ENCODE results near the gene MCTP1. TPM values are rescaled to one million over a fixed set of nuclear protein-coding genes. Genes with fewer than 3 reads are reported as not detected.

MCTP1 gene
- polyA plus RNA-seq, 1 donor from 2014 or later: 1.9 TPM

- no peak overlapping the region for H3K4me2 ChIP-seq (ENCODE audit: low read length)
- H3K4me3 ChIP-seq (ENCODE audit: low read length): no peak overlapping the region
- H3K9me2 ChIP-seq (ENCODE audit: insufficient read depth, low read length): no peaks in the 10 kb centered on the region
- no peaks in the 10 kb centered on the region for H3F3A ChIP-seq (ENCODE audit: insufficient read depth, low read length, poor library complexity, severe bottlenecking)
- TF ChIP-seq RAD21 (conservative IDR thresholded peaks at IDR 0.05): no peak
- TF ChIP-seq, protein P1, sequence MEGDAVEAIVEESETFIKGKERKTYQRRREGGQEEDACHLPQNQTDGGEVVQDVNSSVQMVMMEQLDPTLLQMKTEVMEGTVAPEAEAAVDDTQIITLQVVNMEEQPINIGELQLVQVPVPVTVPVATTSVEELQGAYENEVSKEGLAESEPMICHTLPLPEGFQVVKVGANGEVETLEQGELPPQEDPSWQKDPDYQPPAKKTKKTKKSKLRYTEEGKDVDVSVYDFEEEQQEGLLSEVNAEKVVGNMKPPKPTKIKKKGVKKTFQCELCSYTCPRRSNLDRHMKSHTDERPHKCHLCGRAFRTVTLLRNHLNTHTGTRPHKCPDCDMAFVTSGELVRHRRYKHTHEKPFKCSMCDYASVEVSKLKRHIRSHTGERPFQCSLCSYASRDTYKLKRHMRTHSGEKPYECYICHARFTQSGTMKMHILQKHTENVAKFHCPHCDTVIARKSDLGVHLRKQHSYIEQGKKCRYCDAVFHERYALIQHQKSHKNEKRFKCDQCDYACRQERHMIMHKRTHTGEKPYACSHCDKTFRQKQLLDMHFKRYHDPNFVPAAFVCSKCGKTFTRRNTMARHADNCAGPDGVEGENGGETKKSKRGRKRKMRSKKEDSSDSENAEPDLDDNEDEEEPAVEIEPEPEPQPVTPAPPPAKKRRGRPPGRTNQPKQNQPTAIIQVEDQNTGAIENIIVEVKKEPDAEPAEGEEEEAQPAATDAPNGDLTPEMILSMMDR (IDR thresholded peaks at IDR 0.05; ENCODE audit: poor library complexity, severe bottlenecking): no peak
- TF ChIP-seq MXI1 (conservative IDR thresholded peaks at IDR 0.05; ENCODE audit: poor library complexity, severe bottlenecking): no peak
- TF ChIP-seq SMC3 (conservative IDR thresholded peaks at IDR 0.05; ENCODE audit: poor library complexity): no peak
- TF ChIP-seq, protein P2, sequence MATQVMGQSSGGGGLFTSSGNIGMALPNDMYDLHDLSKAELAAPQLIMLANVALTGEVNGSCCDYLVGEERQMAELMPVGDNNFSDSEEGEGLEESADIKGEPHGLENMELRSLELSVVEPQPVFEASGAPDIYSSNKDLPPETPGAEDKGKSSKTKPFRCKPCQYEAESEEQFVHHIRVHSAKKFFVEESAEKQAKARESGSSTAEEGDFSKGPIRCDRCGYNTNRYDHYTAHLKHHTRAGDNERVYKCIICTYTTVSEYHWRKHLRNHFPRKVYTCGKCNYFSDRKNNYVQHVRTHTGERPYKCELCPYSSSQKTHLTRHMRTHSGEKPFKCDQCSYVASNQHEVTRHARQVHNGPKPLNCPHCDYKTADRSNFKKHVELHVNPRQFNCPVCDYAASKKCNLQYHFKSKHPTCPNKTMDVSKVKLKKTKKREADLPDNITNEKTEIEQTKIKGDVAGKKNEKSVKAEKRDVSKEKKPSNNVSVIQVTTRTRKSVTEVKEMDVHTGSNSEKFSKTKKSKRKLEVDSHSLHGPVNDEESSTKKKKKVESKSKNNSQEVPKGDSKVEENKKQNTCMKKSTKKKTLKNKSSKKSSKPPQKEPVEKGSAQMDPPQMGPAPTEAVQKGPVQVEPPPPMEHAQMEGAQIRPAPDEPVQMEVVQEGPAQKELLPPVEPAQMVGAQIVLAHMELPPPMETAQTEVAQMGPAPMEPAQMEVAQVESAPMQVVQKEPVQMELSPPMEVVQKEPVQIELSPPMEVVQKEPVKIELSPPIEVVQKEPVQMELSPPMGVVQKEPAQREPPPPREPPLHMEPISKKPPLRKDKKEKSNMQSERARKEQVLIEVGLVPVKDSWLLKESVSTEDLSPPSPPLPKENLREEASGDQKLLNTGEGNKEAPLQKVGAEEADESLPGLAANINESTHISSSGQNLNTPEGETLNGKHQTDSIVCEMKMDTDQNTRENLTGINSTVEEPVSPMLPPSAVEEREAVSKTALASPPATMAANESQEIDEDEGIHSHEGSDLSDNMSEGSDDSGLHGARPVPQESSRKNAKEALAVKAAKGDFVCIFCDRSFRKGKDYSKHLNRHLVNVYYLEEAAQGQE (IDR thresholded peaks at IDR 0.05; ENCODE audit: borderline replicate concordance): no peak
- TF ChIP-seq EZH2 (IDR thresholded peaks at IDR 0.05; ENCODE audit: borderline replicate concordance, insufficient read depth, low read length, poor library complexity, severe bottlenecking): no peak
- no peak for TF ChIP-seq TAF1 (IDR thresholded peaks at IDR 0.05; ENCODE audit: low read depth)
- TF ChIP-seq EP300 (conservative IDR thresholded peaks at IDR 0.05; ENCODE audit: poor library complexity, severe bottlenecking): no peak
- TF ChIP-seq POLR2AphosphoS5 (IDR thresholded peaks at IDR 0.05): no peak
- H3K36me3 ChIP-seq (ENCODE audit: insufficient read depth, low read length): no peaks in the 10 kb centered on the region
- no peaks in the 10 kb centered on the region for H3K27me3 ChIP-seq (ENCODE audit: insufficient read depth, low read depth, low read length)
- H3K9ac ChIP-seq (ENCODE audit: low read length): no peak overlapping the region
- H2AFZ ChIP-seq (ENCODE audit: low read depth, low read length): no peak overlapping the region
- H3K79me2 ChIP-seq (replicated peaks; ENCODE audit: insufficient read depth, low read length): no peaks in the 10 kb centered on the region
- H3K9me3 ChIP-seq (ENCODE audit: low read length): no peaks in the 10 kb centered on the region
- H3K27ac ChIP-seq (ENCODE audit: low read length): no peak overlapping the region
- no peaks in the 10 kb centered on the region for H4K20me1 ChIP-seq (ENCODE audit: insufficient read depth)
These were observed 214.9 kb downstream of the MCTP1 start for GRCh38 chr5:95069948-95070347.

- Histone ChIP-seq H3K4me3 (ENCODE audit: low read length) (no peak overlapping the region), H3K27me3 (ENCODE audit: insufficient read depth, low read depth, low read length) (no peaks in the 10 kb centered on the region), H3K9me3 (ENCODE audit: low read length) (no peaks in the 10 kb centered on the region), H3K9ac (ENCODE audit: low read length) (no peak overlapping the region), H3K27ac (ENCODE audit: low read length) (no peak overlapping the region), H2AFZ (ENCODE audit: low read depth, low read length) (no peak overlapping the region), H3K79me2 (replicated peaks; ENCODE audit: insufficient read depth, low read length) (no peaks in the 10 kb centered on the region), H4K20me1 (ENCODE audit: insufficient read depth) (no peaks in the 10 kb centered on the region), H3F3A (ENCODE audit: insufficient read depth, low read length, poor library complexity, severe bottlenecking) (no peaks in the 10 kb centered on the region), H3K9me2 (ENCODE audit: insufficient read depth, low read length) (no peaks in the 10 kb centered on the region), H3K36me3 (ENCODE audit: insufficient read depth, low read length) (no peaks in the 10 kb centered on the region), H3K4me2 (ENCODE audit: low read length) (no peak overlapping the region)
- TF ChIP-seq TAF1 (IDR thresholded peaks at IDR 0.05; ENCODE audit: low read depth) (no peak), RAD21 (conservative IDR thresholded peaks at IDR 0.05) (no peak), POLR2AphosphoS5 (IDR thresholded peaks at IDR 0.05) (no peak), EZH2 (IDR thresholded peaks at IDR 0.05; ENCODE audit: borderline replicate concordance, insufficient read depth, low read length, poor library complexity, severe bottlenecking) (no peak), SMC3 (conservative IDR thresholded peaks at IDR 0.05; ENCODE audit: poor library complexity) (no peak), EP300 (conservative IDR thresholded peaks at IDR 0.05; ENCODE audit: poor library complexity, severe bottlenecking) (no peak), MXI1 (conservative IDR thresholded peaks at IDR 0.05; ENCODE audit: poor library complexity, severe bottlenecking) (no peak)
- TF ChIP-seq, protein P2 (IDR thresholded peaks at IDR 0.05; ENCODE audit: borderline replicate concordance): no peak
- TF ChIP-seq, protein P1 (IDR thresholded peaks at IDR 0.05; ENCODE audit: poor library complexity, severe bottlenecking): no peak
These were observed 215.9 kb downstream of the MCTP1 start for GRCh38 chr5:95069021-95069420.

All from neural cell (in vitro differentiated cells).